Activated CD4-positive, alpha-beta memory T cell treated with anti-CD3 and anti-CD28 coated beads, Interleukin-2, amount 10 ng/mL, durations not matched to agents 7 days and 5 days (primary cell): ENCODE results near the gene C22orf23. TPM values are rescaled to one million over a fixed set of nuclear protein-coding genes. Genes with fewer than 3 reads are reported as not detected.

Source experiments
- CTCF ChIA-PET: fragments of 350-600 bp; sonication (Branson Sonifier 250); formaldehyde crosslinking; loops from one replicate; lab custom pipeline; 2021; ENCODE audit warnings: antibody characterized with exemption, inconsistent platforms; lab: Charles Lee
- POLR2A ChIA-PET: fragments of 350-600 bp; sonication (Branson Sonifier 250); formaldehyde crosslinking; loops from one replicate; lab custom pipeline; 2021; ENCODE audit warnings: antibody characterized with exemption; lab: Charles Lee
- DNase-seq: peaks from one replicate; pipeline ENCODE4 v3.0.0-alpha.2; 2020
- H3K27ac Mint-ChIP-seq: one replicate; pipeline ENCODE4 v1.8.0; 2021; ENCODE audit warnings: mild to moderate bottlenecking, mixed read lengths
- H3K27me3 Mint-ChIP-seq: one replicate; pipeline ENCODE4 v1.8.0; 2021; ENCODE audit warnings: mixed read lengths
- H3K36me3 Mint-ChIP-seq: one replicate; pipeline ENCODE4 v1.8.0; 2021; ENCODE audit warnings: low read depth, mixed read lengths
- H3K4me1 Mint-ChIP-seq: one replicate; pipeline ENCODE4 v1.8.0; 2021; ENCODE audit warnings: mixed read lengths
- H3K4me3 Mint-ChIP-seq: one replicate; pipeline ENCODE4 v1.8.0; 2021; ENCODE audit warnings: mild to moderate bottlenecking, mixed read lengths
- H3K9me3 Mint-ChIP-seq: one replicate; pipeline ENCODE4 v1.8.0; 2021; ENCODE audit warnings: mixed read lengths
- total RNA-seq, 2 experiments: library from RNA; stranded (reverse); gene quantifications; one replicate each; pipeline ENCODE4 v1.2.3, GENCODE V29; 2021

Gene C22orf23
- not detected for total RNA-seq

- peak; percentile 97 for DNase-seq
- Mint-ChIP-seq H3K9me3 (no peaks in the 10 kb centered on the region), H3K27me3 (peaks cover 16% of the 10 kb centered on the region), H3K4me3 (peak within 1 kb of the TSS; percentile 99), H3K4me1 (peaks cover 36% of the 10 kb centered on the region), H3K27ac (peak within 1 kb of the TSS; percentile 82), H3K36me3 (peaks cover 22% of the 10 kb centered on the region)
- POLR2A ChIA-PET, result interaction anchor here (0.9 to 1.6 kb wide), 7 partner anchors 11 to 151 kb away, joined by 3 to 9 read pairs (median 4); partner anchors contain the start of genes EIF3L and MICALL1
- CTCF ChIA-PET, result interaction anchor here (0.7 to 3.1 kb wide), 17 partner anchors 12 to 317 kb away, joined by 3 to 21 read pairs (median 4); partner anchors contain the start of genes ANKRD54, MICALL1 and PDXP
These were observed at the start of gene C22orf23, which contains the start of gene POLR2F for GRCh38 chr22:37953437-37954179. C22orf23 (minus strand) TSS chr22:37953601; CDS start chr22:37953149, 452 bp downstream. POLR2F (plus strand) TSS chr22:37953699; CDS start chr22:37953788, 89 bp downstream.

- Mint-ChIP-seq H3K4me1 (peaks cover 1% of the 10 kb centered on the region), H3K36me3 (no peaks in the 10 kb centered on the region), H3K27ac (no peak overlapping the region), H3K9me3 (no peaks in the 10 kb centered on the region), H3K27me3 (no peaks in the 10 kb centered on the region), H3K4me3 (no peak overlapping the region)
- CTCF ChIA-PET, result no interaction called here
- POLR2A ChIA-PET, result no interaction called here
- no peak for DNase-seq
These were observed 46.4 kb upstream of the C22orf23 start for GRCh38 chr22:37999640-38000272.

GRCh38 chr22:37999236-37999635, 45.8 kb upstream of the C22orf23 start:
- no peak for DNase-seq
- Mint-ChIP-seq H3K36me3 (no peaks in the 10 kb centered on the region), H3K27ac (no peak overlapping the region), H3K4me1 (peaks cover 1% of the 10 kb centered on the region), H3K4me3 (no peak overlapping the region), H3K9me3 (no peaks in the 10 kb centered on the region), H3K27me3 (no peaks in the 10 kb centered on the region)
- ChIA-PET CTCF (no interaction called here), POLR2A (no interaction called here)

- Mint-ChIP-seq H3K27me3 (no peaks in the 10 kb centered on the region), H3K4me1 (peaks cover 1% of the 10 kb centered on the region), H3K9me3 (no peaks in the 10 kb centered on the region), H3K4me3 (no peak overlapping the region), H3K36me3 (no peaks in the 10 kb centered on the region), H3K27ac (no peak overlapping the region)
- POLR2A ChIA-PET, result no interaction called here
- CTCF ChIA-PET, result no interaction called here
- no peak for DNase-seq
These were observed 45.1 kb upstream of the C22orf23 start for GRCh38 chr22:37998543-37998942.

GRCh38 chr22:37996515-37997246, 43.3 kb upstream of the C22orf23 start:
- Mint-ChIP-seq H3K27me3 (no peaks in the 10 kb centered on the region), H3K27ac (no peak overlapping the region), H3K36me3 (no peaks in the 10 kb centered on the region), H3K4me3 (no peak overlapping the region), H3K4me1 (peaks cover 1% of the 10 kb centered on the region), H3K9me3 (no peaks in the 10 kb centered on the region)
- no peak for DNase-seq
- ChIA-PET CTCF (no interaction called here), POLR2A (no interaction called here)

- no peaks in the 10 kb centered on the region for H3K9me3 Mint-ChIP-seq
- ChIA-PET CTCF (no interaction called here), POLR2A (no interaction called here)
These were observed 42.7 kb upstream of the C22orf23 start for GRCh38 chr22:37996079-37996478.

GRCh38 chr22:37995460-37995859, 42.1 kb upstream of the C22orf23 start:
- no peaks in the 10 kb centered on the region for H3K27me3 Mint-ChIP-seq
- no peak overlapping the region for H3K4me3 Mint-ChIP-seq
- H3K36me3 Mint-ChIP-seq, result no peaks in the 10 kb centered on the region
- no peak for DNase-seq
- H3K27ac Mint-ChIP-seq, result no peak overlapping the region
- peaks cover 1% of the 10 kb centered on the region for H3K4me1 Mint-ChIP-seq
- H3K9me3 Mint-ChIP-seq, result no peaks in the 10 kb centered on the region
- ChIA-PET POLR2A (no interaction called here), CTCF (interaction anchor here (1.3 kb wide), 1 partner anchor 57 kb away, joined by 3 read pairs; no protein-coding TSS in a partner anchor)

More at GRCh38 chr22:37996079-37996478, 42.7 kb upstream of the C22orf23 start:
- H3K36me3 Mint-ChIP-seq, result no peaks in the 10 kb centered on the region
- H3K27me3 Mint-ChIP-seq, result no peaks in the 10 kb centered on the region
- H3K4me3 Mint-ChIP-seq, result no peak overlapping the region
- no peak for DNase-seq
- H3K4me1 Mint-ChIP-seq, result peaks cover 1% of the 10 kb centered on the region
- H3K27ac Mint-ChIP-seq, result no peak overlapping the region

- peaks cover 1% of the 10 kb centered on the region for H3K4me1 Mint-ChIP-seq
- H3K27me3 Mint-ChIP-seq, result no peaks in the 10 kb centered on the region
- CTCF ChIA-PET, result interaction anchor here (1.3 kb wide), 1 partner anchor 57 kb away, joined by 3 read pairs; no protein-coding TSS in a partner anchor
- H3K9me3 Mint-ChIP-seq, result no peaks in the 10 kb centered on the region
- no peaks in the 10 kb centered on the region for H3K36me3 Mint-ChIP-seq
- no peak overlapping the region for H3K27ac Mint-ChIP-seq
- no peak overlapping the region for H3K4me3 Mint-ChIP-seq
- POLR2A ChIA-PET, result no interaction called here
- DNase-seq, result no peak
These were observed 41.6 kb upstream of the C22orf23 start for GRCh38 chr22:37994982-37995381.

- Mint-ChIP-seq H3K4me1 (peaks cover 1% of the 10 kb centered on the region), H3K36me3 (no peaks in the 10 kb centered on the region), H3K4me3 (no peak overlapping the region), H3K27me3 (no peaks in the 10 kb centered on the region), H3K9me3 (no peaks in the 10 kb centered on the region), H3K27ac (no peak overlapping the region)
- POLR2A ChIA-PET, result no interaction called here
- CTCF ChIA-PET, result interaction anchor here (1.3 kb wide), 1 partner anchor 58 kb away, joined by 3 read pairs; no protein-coding TSS in a partner anchor
- DNase-seq, result no peak
These were observed 40.6 kb upstream of the C22orf23 start for GRCh38 chr22:37994049-37994448.

GRCh38 chr22:37991731-37992442, 38.5 kb upstream of the C22orf23 start:
- Mint-ChIP-seq H3K4me3 (no peak overlapping the region), H3K9me3 (no peaks in the 10 kb centered on the region), H3K36me3 (no peaks in the 10 kb centered on the region), H3K27me3 (no peaks in the 10 kb centered on the region), H3K27ac (no peak overlapping the region), H3K4me1 (peaks cover 1% of the 10 kb centered on the region)
- CTCF ChIA-PET, result interaction anchor here (1.7 kb wide), 1 partner anchor 174 kb away, joined by 6 read pairs; no protein-coding TSS in a partner anchor
- DNase-seq, result no peak
- POLR2A ChIA-PET, result no interaction called here

- CTCF ChIA-PET, result interaction anchor here (0.6 kb wide), 1 partner anchor 20 kb away, joined by 4 read pairs; no protein-coding TSS in a partner anchor
- Mint-ChIP-seq H3K36me3 (no peaks in the 10 kb centered on the region), H3K4me1 (no peaks in the 10 kb centered on the region), H3K27ac (no peak overlapping the region), H3K27me3 (no peaks in the 10 kb centered on the region), H3K9me3 (no peaks in the 10 kb centered on the region), H3K4me3 (no peak overlapping the region)
- POLR2A ChIA-PET, result no interaction called here
- DNase-seq, result no peak
These were observed 37.5 kb upstream of the C22orf23 start for GRCh38 chr22:37990862-37991261.

- CTCF ChIA-PET, result interaction anchor here (0.6 kb wide), 1 partner anchor 20 kb away, joined by 4 read pairs; no protein-coding TSS in a partner anchor
These were observed 36.9 kb upstream of the C22orf23 start for GRCh38 chr22:37990301-37990700.

More at GRCh38 chr22:37990301-37990700, 36.9 kb upstream of the C22orf23 start:
- Mint-ChIP-seq H3K9me3 (no peaks in the 10 kb centered on the region), H3K4me3 (no peak overlapping the region), H3K4me1 (no peaks in the 10 kb centered on the region), H3K36me3 (no peaks in the 10 kb centered on the region), H3K27me3 (no peaks in the 10 kb centered on the region), H3K27ac (no peak overlapping the region)
- no peak for DNase-seq
- POLR2A ChIA-PET, result no interaction called here
